Lung (tissue), 12 donors: Measurements from ENCODE around the gene SLC49A3. TPM values are rescaled to one million over a fixed set of nuclear protein-coding genes. Genes with fewer than 3 reads are reported as not detected.

Experiments used
- ATAC-seq: fragments of 200-7000 bp; cut with Tn5 transposase; one replicate; pipeline ENCODE4 v1.9.1; 2020; ENCODE audit warnings: moderate number of reproducible peaks; ENCODE audit not compliant: insufficient read depth, low FRiP score
- DNase-seq, 3 donors: peaks; one replicate each; pipeline ENCODE4 v3.0.0-alpha.2; 2013 to 2017
- H3K27ac ChIP-seq, 2 donors: one replicate each; pipeline ENCODE4 v1.5.1; 2013; ENCODE audit warnings: mild to moderate bottlenecking in 2 of 2, moderate library complexity in 2 of 2, control low read depth in 1 of 2, inconsistent platforms in 1 of 2, low read depth in 1 of 2, low read length in 1 of 2
- H3K27me3 ChIP-seq, 3 donors: one replicate each; pipeline ENCODE4 v1.5.1; 2013; ENCODE audit warnings: low read length in 2 of 3; ENCODE audit not compliant: control insufficient read depth in 3 of 3, insufficient read depth in 3 of 3
- H3K36me3 ChIP-seq, 4 donors: one replicate each; pipeline ENCODE4 v1.5.1; 2013; ENCODE audit warnings: low read length in 4 of 4, mild to moderate bottlenecking in 1 of 4, moderate library complexity in 1 of 4; ENCODE audit not compliant: control insufficient read depth in 4 of 4, insufficient read depth in 4 of 4
- H3K4me1 ChIP-seq, 5 donors: one replicate each; pipeline ENCODE4 v1.5.1; 2013; ENCODE audit warnings: low read length in 5 of 5, mild to moderate bottlenecking in 2 of 5, moderate library complexity in 1 of 5; ENCODE audit not compliant: control insufficient read depth in 5 of 5, insufficient read depth in 5 of 5
- H3K4me3 ChIP-seq: one replicate; pipeline ENCODE4 v1.5.1; 2013; ENCODE audit warnings: mild to moderate bottlenecking, control low read depth, moderate library complexity
- H3K9ac ChIP-seq, 2 donors: one replicate each; pipeline ENCODE4 v1.5.1; 2013; ENCODE audit warnings: low read length in 2 of 2, control low read depth in 1 of 2; ENCODE audit not compliant: insufficient read depth in 1 of 2
- H3K9me3 ChIP-seq, 4 donors: one replicate each; pipeline ENCODE4 v1.5.1; 2013; ENCODE audit warnings: low read length in 3 of 4, mild to moderate bottlenecking in 1 of 4, moderate library complexity in 1 of 4; ENCODE audit not compliant: control insufficient read depth in 4 of 4, insufficient read depth in 3 of 4
- WGBS, 2 donors: extraction: QIAGEN DNeasy Blood & Tissue Kit; methylation state at CpG; one replicate each; pipeline ENCODE4 v1.1.7; 2013; 5-methylcytosine and 5-hydroxymethylcytosine counted together
- polyA plus RNA-seq, 2 donors: library from polyadenylated mRNA; stranded (reverse); fragments of 200-250 nt; gene quantifications; one replicate each; pipeline ENCODE4 v1.2.1, GENCODE V29; 2013
- total RNA-seq, 2 donors: library from RNA; depleted of rRNA in 1 of 2; stranded (reverse); fragments of >200 nt in 1 of 2; gene quantifications; one replicate each; pipeline ENCODE4 v1.2.1, GENCODE V29; 2014 to 2021
- TF ChIP-seq, protein P1 (sequence below): IDR thresholded peaks from 2 replicates; pipeline ENCODE4 v1.5.1; 2012; ENCODE audit warnings: mild to moderate bottlenecking; ENCODE audit errors: control extremely low read depth, extremely low read depth
- donor health status: control.
- donor health status: control.
- donor health status: Bipolar disorder and iron deficiency.
- donor health status: healthy.
- donor health status: DM: yes; HTN: yes; CAD: no.

SLC49A3 gene
- total and polyA plus RNA-seq, 4 donors, result 8.2 to 35.1 (median 17.7) TPM

DNA sequence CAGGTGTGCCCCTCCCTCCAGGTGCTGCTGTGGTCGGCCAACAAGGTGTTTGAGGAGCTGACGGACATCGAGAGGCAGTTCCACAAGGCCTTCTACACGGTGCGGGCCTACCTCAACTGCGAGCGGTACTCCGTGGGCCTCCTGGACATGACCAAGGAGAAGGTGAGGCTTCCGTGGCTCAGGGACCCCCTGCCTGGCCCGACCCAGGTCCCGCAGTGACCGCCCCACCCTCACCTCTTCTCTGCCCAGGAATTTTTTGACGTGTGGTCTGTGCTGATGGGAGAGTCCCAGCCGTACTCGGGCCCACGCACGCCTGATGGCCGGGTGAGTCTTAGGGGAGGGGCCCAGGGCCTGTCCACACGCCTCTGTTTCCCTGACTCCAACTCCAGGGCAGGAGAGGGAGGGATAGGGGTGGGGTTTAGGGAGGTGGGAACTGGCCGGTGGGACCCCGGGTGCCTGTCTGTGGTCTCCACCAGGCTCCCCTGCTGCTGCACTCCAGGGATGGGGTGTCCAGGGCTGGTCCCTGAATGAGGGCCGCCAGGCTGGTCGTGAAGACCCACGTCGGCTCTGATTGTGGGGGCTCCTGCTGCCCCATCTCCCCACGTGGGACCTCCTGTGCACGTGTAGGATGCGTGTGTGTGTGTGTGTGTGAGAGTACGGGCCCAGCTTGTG, 35.0 kb downstream of the SLC49A3 start:
- TF ChIP-seq, protein P1, sequence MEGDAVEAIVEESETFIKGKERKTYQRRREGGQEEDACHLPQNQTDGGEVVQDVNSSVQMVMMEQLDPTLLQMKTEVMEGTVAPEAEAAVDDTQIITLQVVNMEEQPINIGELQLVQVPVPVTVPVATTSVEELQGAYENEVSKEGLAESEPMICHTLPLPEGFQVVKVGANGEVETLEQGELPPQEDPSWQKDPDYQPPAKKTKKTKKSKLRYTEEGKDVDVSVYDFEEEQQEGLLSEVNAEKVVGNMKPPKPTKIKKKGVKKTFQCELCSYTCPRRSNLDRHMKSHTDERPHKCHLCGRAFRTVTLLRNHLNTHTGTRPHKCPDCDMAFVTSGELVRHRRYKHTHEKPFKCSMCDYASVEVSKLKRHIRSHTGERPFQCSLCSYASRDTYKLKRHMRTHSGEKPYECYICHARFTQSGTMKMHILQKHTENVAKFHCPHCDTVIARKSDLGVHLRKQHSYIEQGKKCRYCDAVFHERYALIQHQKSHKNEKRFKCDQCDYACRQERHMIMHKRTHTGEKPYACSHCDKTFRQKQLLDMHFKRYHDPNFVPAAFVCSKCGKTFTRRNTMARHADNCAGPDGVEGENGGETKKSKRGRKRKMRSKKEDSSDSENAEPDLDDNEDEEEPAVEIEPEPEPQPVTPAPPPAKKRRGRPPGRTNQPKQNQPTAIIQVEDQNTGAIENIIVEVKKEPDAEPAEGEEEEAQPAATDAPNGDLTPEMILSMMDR, result no peak
- ATAC-seq, result no peak
- Histone ChIP-seq H3K4me3 (no peak overlapping the region), H3K9me3 (peaks cover 0 to 7% (median 0%) of the 10 kb centered on the region in 4 donors), H3K9ac (no peak overlapping the region), H3K27me3 (peaks cover 0 to 48% (median 3%) of the 10 kb centered on the region in 3 donors), H3K27ac (no peak overlapping the region), H3K36me3 (no peaks in the 10 kb centered on the region), H3K4me1 (no peaks in the 10 kb centered on the region)
- peak in 1 of 3 donors; percentile 9 for DNase-seq
- WGBS, 2 donors, result 77 to 87% methylated on average over 29 of the region's 29 CpGs

DNA sequence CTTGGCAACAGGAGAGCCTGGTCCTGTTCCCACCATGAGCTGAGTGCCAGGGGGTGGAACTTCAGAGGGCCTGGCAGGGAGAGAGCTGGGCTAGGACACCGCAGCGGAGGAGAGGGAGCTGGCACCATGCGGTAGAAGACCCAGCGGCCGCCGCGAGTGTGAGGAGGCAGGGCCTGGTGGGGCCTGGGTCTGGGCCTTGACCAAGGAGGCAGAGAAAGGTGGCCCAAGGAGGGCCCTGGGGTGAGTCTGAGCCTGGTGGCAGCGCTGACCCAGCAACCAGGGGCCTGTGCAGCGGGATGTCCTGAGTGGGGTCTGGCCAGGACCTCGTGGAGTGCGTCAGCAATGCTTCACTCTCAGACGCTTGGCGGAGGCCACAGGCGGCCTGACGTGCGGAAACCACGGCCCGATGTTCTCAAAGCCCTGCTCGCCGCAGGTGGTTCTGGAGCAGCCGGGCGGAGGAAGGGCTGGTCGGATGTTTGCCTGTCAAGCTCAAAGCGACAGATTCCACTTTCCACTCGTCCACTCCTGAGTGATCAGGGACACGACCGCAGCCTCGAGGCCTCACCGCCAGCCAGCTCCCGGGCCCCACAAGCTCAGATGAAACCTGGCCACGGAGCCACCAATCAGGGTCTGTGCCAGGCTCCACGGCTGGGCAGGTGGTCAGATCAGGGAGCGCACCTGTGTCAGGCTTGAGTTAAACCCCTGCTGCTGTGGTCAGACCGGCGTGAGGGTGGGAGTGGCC, 35.7 kb downstream of the SLC49A3 start:
- no peaks in the 10 kb centered on the region for H3K4me1 ChIP-seq
- no peaks in the 10 kb centered on the region for H3K36me3 ChIP-seq
- peaks cover 0 to 48% (median 3%) of the 10 kb centered on the region in 3 donors for H3K27me3 ChIP-seq
- H3K9ac ChIP-seq, result no peak overlapping the region
- H3K4me3 ChIP-seq, result no peak overlapping the region
- TF ChIP-seq, protein P1, result no peak
- peaks cover 0 to 7% (median 0%) of the 10 kb centered on the region in 4 donors for H3K9me3 ChIP-seq
- DNase-seq (peak in 1 of 3 donors; percentile 9), ATAC-seq (no peak)
- no peak overlapping the region for H3K27ac ChIP-seq
- WGBS, 2 donors, result 87 to 92% methylated on average over 35 of the region's 35 CpGs

DNA sequence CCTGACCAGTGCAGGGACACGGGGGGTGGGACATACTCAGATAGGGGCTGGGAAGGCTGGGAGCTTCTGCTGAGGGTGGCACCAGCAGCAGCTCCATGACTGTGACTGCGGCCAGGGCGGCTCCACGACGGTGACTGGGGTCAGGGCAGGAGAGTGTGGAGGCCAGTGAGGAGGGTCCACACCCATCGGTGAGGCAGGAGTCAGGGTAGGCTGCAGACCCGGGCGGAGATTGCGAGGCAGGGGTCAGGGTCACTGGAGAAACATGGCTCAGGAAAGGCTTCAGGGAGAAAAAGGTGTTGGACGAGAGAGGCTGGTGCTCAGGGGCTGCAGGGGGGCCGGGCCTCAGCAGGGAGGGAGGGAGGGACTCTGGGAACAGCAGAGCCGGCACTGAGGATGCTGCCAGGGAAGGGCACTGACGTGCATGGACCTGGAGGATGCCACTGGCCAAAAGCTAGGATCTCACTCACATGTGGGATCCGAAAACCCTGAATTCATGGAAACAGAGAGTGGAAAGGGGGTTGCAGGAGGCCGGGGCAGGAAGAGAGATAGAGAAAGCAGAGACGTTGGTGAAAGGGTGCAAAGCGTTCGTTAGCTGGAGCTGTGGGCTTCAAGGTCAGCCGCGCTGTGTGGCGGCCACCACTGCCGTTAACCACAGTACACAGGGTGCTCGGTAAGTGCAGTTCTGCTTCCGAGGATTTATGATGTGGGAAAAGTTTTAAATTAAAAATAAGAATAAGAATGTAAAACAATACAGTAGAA, 36.9 kb downstream of the SLC49A3 start:
- H3K27me3 ChIP-seq, result peaks cover 0 to 48% (median 3%) of the 10 kb centered on the region in 3 donors
- ATAC-seq, result no peak

More for the DNA sequence above, 36.9 kb downstream of the SLC49A3 start:
- Histone ChIP-seq H3K27ac (no peak overlapping the region), H3K36me3 (no peaks in the 10 kb centered on the region), H3K9me3 (peaks cover 0 to 7% (median 0%) of the 10 kb centered on the region in 4 donors), H3K4me1 (no peaks in the 10 kb centered on the region), H3K4me3 (no peak overlapping the region), H3K9ac (no peak overlapping the region)
- WGBS, 2 donors, result 61 to 69% methylated on average over 24 of the region's 24 CpGs
- no peak for DNase-seq
- TF ChIP-seq, protein P1, result no peak
